K562 (cell line): ENCODE measurements around the gene AIMP1. TPM values are rescaled to one million over a fixed set of nuclear protein-coding genes. Genes with fewer than 3 reads are reported as not detected.
A peak's percentile ranks its signal among the peaks of the same experiment; 100 is the strongest.

Experiments
- ARNT ChIP-seq, 2 experiments: fragments of 450-650 bp; IDR thresholded peaks; 2 replicates each; pipeline ENCODE4 v1.6.1; 2016; ENCODE audit warnings: mild to moderate bottlenecking in 1 of 2
- CGGBP1 ChIP-seq: fragments of 250-450 bp; sonication (Bioruptor Pico); IDR thresholded peaks from 2 replicates; pipeline ENCODE4 v1.9.0; 2021; ENCODE audit warnings: mild to moderate bottlenecking
- DPF2 ChIP-seq: fragments of 450-650 bp; IDR thresholded peaks from 2 replicates; pipeline ENCODE4 v1.6.1; 2016
- ELF2 ChIP-seq: fragments of 250-450 bp; sonication (Bioruptor Pico); IDR thresholded peaks from 2 replicates; pipeline ENCODE4 v1.5.0; 2021; ENCODE audit warnings: mild to moderate bottlenecking
- FOXK2 ChIP-seq, 2 experiments: fragments of 450-650 bp; IDR thresholded peaks in 1 of 2; conservative IDR thresholded peaks in 1 of 2; 2 replicates each; pipeline ENCODE4 v1.6.1; 2016; ENCODE audit warnings: low read depth in 2 of 2, mild to moderate bottlenecking in 1 of 2
- HDAC8 ChIP-seq: fragments of 450-650 bp; IDR thresholded peaks from 2 replicates; pipeline ENCODE4 v1.6.1; 2016; ENCODE audit warnings: mild to moderate bottlenecking, missing genetic modification characterization, moderate library complexity, missing compliant biosample characterization
- MYBL2 ChIP-seq, 2 experiments: fragments of 450-650 bp in 1 of 2; sonication (generic) in 1 of 2; formaldehyde crosslinking in 1 of 2; IDR thresholded peaks; 2 replicates each; pipeline versions ENCODE4 v1.6.1 to v1.8.1; 2017 to 2022; ENCODE audit warnings: borderline replicate concordance in 1 of 2, inconsistent platforms in 1 of 2, low read depth in 1 of 2, mild to moderate bottlenecking in 1 of 2, missing genetic modification reagents in 1 of 2, moderate library complexity in 1 of 2
- PBX2 ChIP-seq, 2 experiments: IDR thresholded peaks in 1 of 2; conservative IDR thresholded peaks in 1 of 2; 2 replicates each; pipeline ENCODE4 v1.6.1; 2016; ENCODE audit warnings: low read depth in 2 of 2, mild to moderate bottlenecking in 1 of 2, missing compliant biosample characterization in 1 of 2, missing genetic modification characterization in 1 of 2, moderate library complexity in 1 of 2
- PHF20 ChIP-seq: fragments of 450-650 bp; IDR thresholded peaks from 2 replicates; pipeline ENCODE4 v1.6.1; 2018; ENCODE audit not compliant: partially characterized antibody
- RBM14 ChIP-seq: fragments of 200-400 bp; formaldehyde crosslinking; IDR thresholded peaks from 2 replicates; pipeline ENCODE4 v1.6.1; 2018; ENCODE audit warnings: low read depth, mild to moderate bottlenecking, low read length, moderate library complexity, borderline replicate concordance; ENCODE audit not compliant: insufficient read depth
- RERE ChIP-seq: sonication (generic); formaldehyde crosslinking; IDR thresholded peaks from 2 replicates; pipeline ENCODE4 v1.8.0; 2023; ENCODE audit warnings: missing genetic modification reagents, mild to moderate bottlenecking, borderline replicate concordance
- SMARCA4 ChIP-seq: fragments of 450-650 bp; IDR thresholded peaks from 2 replicates; pipeline ENCODE4 v1.6.1; 2016
- TBP ChIP-seq: optimal IDR thresholded peaks from 2 replicates; pipeline ENCODE3; 2011; ENCODE audit warnings: low read depth, low read length, improper control_type of control experiment
- ZHX1 ChIP-seq: fragments of 150-350 bp; conservative IDR thresholded peaks from 2 replicates; pipeline ENCODE4 v1.6.1; 2014; ENCODE audit warnings: low read length
- ZNF143 ChIP-seq: sonication (generic); formaldehyde crosslinking; IDR thresholded peaks from 2 replicates; pipeline ENCODE4 v1.9.0; 2022; ENCODE audit warnings: mild to moderate bottlenecking, missing genetic modification reagents
- polyA plus RNA-seq, 8 experiments: library from polyadenylated mRNA; depleted of rRNA in 4 of 8; stranded (reverse) in 5 of 8; unstranded in 3 of 8; fragments of >200 nt; fragmentation: Nextera tagmentation in 2 of 8; fragmentation: Illumina TruSeq in 1 of 8; extraction: Ambion mirVana in 2 of 8; extraction: Trizol in 1 of 8; gene quantifications; 2 replicates each; pipeline versions ENCODE4 v1.2.1 to v1.2.3, GENCODE V29; 2011 to 2014; ENCODE audit warnings: inconsistent platforms in 1 of 8, missing spikeins in 1 of 8
- total RNA-seq, 7 experiments: library from RNA; depleted of rRNA in 6 of 7; stranded (reverse); fragments of >200 nt in 6 of 7; fragmentation: Illumina TruSeq in 2 of 7; extraction: Trizol in 2 of 7; gene quantifications; 2 replicates each; pipeline versions ENCODE4 v1.2.1 to v1.2.3, GENCODE V29; 2011 to 2021; ENCODE audit warnings: low replicate concordance in 1 of 7

AIMP1 gene
- total and polyA plus RNA-seq, 9 of the 15 experiments (the other 6 are each of a cell fraction or from before 2014, with no cell fraction given): 39.9 to 141 (median 70.1) TPM

GRCh38 chr4:106303548-106304281 is 12.6 kb upstream of the AIMP1 start (continued):
- TF ChIP-seq PBX2 (CRISPR knock-in tag; IDR thresholded peaks at IDR 0.05; ENCODE audit: low read depth): no peak
- no peak for TF ChIP-seq PBX2 (tag; conservative IDR thresholded peaks at IDR 0.05; ENCODE audit: low read depth)
- TF ChIP-seq TBP: no peak
- TF ChIP-seq ARNT (IDR thresholded peaks at IDR 0.05): no peak
- 0 out of 4 replicates have a peak, but pooled peaks of 1 of the 2 experiments have one; percentile 29 for TF ChIP-seq FOXK2 (conservative IDR thresholded peaks at IDR 0.05 in 1 of 2, IDR thresholded peaks at IDR 0.05 in 1 of 2; ENCODE audit: low read depth in 2 of 2)
- TF ChIP-seq ELF2 (CRISPR knock-in tag): no peak
- TF ChIP-seq RERE (CRISPR knock-in tag): no peak
- TF ChIP-seq ZHX1: no peak
- peak; percentile 57 for TF ChIP-seq DPF2
- TF ChIP-seq ZNF143 (CRISPR knock-in tag): no peak
- TF ChIP-seq HDAC8: no peak
- no peak for TF ChIP-seq MYBL2 (IDR thresholded peaks at IDR 0.05; ENCODE audit: low read depth)
- no peak for TF ChIP-seq MYBL2 (CRISPR knock-in tag; IDR thresholded peaks at IDR 0.05; ENCODE audit: borderline replicate concordance)
- no peak for TF ChIP-seq CGGBP1 (CRISPR knock-in tag)
- 0 out of 2 replicates have a peak, but pooled peaks have one; percentile 16 for TF ChIP-seq SMARCA4
- no peak for TF ChIP-seq RBM14
- TF ChIP-seq PHF20: no peak
